DND-41 (cell line): ENCODE data around the gene AP3S1.

ENCODE experiments used
- ATAC-seq: fragments of 200-7000 bp; cut with Tn5 transposase; 3 replicates; pipeline ENCODE4 v1.9.1; 2021; ENCODE audit warnings: low read depth; ENCODE audit not compliant: insufficient read depth
- DNase-seq: peaks from one replicate; pipeline ENCODE4 v3.0.0-alpha.2; 2020
- H2AFZ ChIP-seq: 2 replicates; pipeline ENCODE4 v1.6.0; 2012; ENCODE audit warnings: low read depth, low read length
- H3K27ac ChIP-seq: 2 replicates; pipeline ENCODE4 v1.5.1; 2012; ENCODE audit warnings: low read length, inconsistent platforms
- H3K27me3 ChIP-seq: fragments of 200-600 bp; sonication (generic); 2 replicates; pipeline ENCODE4 v1.6.0; 2012; ENCODE audit warnings: low read length, mild to moderate bottlenecking, inconsistent platforms; ENCODE audit not compliant: insufficient read depth, poor library complexity
- H3K36me3 ChIP-seq: 2 replicates; pipeline ENCODE4 v1.5.1; 2012; ENCODE audit warnings: low read length, inconsistent platforms; ENCODE audit not compliant: insufficient read depth
- H3K4me1 ChIP-seq: 2 replicates; pipeline ENCODE4 v1.5.1; 2012; ENCODE audit warnings: mild to moderate bottlenecking, low read length; ENCODE audit not compliant: insufficient read depth
- H3K4me2 ChIP-seq: 2 replicates; pipeline ENCODE4 v1.6.0; 2012; ENCODE audit warnings: mild to moderate bottlenecking, moderate library complexity, low read length, inconsistent platforms; ENCODE audit not compliant: insufficient read depth
- H3K4me3 ChIP-seq, 2 experiments: fragments of 200-600 bp in 1 of 2; shearing (Covaris generic) in 1 of 2; 2 replicates each; pipeline ENCODE4 v1.5.1; 2012 to 2016; ENCODE audit warnings: inconsistent platforms in 2 of 2, low read length in 2 of 2, mild to moderate bottlenecking in 2 of 2, low read depth in 1 of 2, moderate library complexity in 1 of 2
- H3K79me2 ChIP-seq: 2 replicates; pipeline ENCODE4 v1.6.0; 2012; ENCODE audit warnings: low read length, inconsistent platforms; ENCODE audit not compliant: insufficient read depth
- H3K9ac ChIP-seq: 2 replicates; pipeline ENCODE4 v1.6.0; 2012; ENCODE audit warnings: low read depth, mild to moderate bottlenecking, inconsistent platforms, low read length, moderate library complexity
- H3K9me3 ChIP-seq: 2 replicates; pipeline ENCODE4 v1.5.1; 2012; ENCODE audit warnings: low read length, moderate library complexity, mild to moderate bottlenecking, inconsistent platforms; ENCODE audit not compliant: insufficient read depth, severe bottlenecking
- H4K20me1 ChIP-seq: 2 replicates; pipeline ENCODE4 v1.6.0; 2012; ENCODE audit warnings: low read length; ENCODE audit not compliant: insufficient read depth
- EZH2 ChIP-seq: IDR thresholded peaks from 3 replicates; pipeline ENCODE4 v1.6.1; 2012; ENCODE audit warnings: borderline replicate concordance, low read depth, mild to moderate bottlenecking, moderate library complexity, low read length, inconsistent platforms; ENCODE audit not compliant: severe bottlenecking
- TF ChIP-seq, protein P1 (sequence below): IDR thresholded peaks from 2 replicates; pipeline ENCODE4 v1.5.1; 2012; ENCODE audit warnings: borderline replicate concordance, low read length, moderate library complexity, mild to moderate bottlenecking; ENCODE audit not compliant: poor library complexity, severe bottlenecking; ENCODE audit errors: extremely low read depth

Gene AP3S1

DNA sequence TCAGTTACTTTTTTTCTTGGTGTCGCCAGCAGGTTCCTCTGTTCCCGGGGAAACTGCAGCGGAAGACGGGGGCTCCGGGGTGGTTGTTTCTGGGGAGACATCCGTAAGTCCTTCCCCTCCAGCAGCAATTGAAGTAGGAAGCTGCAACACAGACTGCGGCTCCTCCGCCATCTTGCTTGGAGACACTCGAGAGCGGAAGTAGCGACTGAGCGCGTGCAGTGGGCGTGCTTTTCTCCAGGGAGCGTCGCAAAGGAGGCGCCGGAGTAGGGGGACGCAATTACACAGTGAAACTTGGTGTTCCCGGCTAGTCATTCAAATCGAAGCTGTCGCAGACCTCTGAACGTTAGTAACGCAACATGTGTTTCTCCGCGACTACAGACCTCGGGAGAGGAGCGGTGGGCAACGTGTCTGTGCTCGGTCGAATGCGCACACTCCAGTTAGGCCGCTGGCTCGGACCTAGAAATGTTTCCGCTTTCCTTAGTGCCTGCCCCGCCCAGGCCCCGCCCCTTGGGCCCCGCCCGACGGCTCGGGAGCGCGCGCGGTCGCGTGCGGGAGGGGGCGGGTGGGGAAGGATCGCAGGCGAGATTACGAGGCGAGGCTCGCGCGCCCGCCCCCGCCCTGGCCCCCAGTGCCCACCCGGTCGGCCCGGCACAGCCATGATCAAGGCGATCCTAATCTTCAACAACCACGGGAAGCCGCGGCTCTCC lies at the start of gene AP3S1, which contains the start of gene ATG12:
Gene AP3S1 (plus strand): TSS at position 554 of the 707 bp plus-strand sequence. CDS start 103 bp downstream, at position 657.
Gene ATG12 (minus strand): TSS at position 184 of the 707 bp plus-strand sequence. CDS start 13 bp downstream, at position 171.
- TF ChIP-seq, protein P1, sequence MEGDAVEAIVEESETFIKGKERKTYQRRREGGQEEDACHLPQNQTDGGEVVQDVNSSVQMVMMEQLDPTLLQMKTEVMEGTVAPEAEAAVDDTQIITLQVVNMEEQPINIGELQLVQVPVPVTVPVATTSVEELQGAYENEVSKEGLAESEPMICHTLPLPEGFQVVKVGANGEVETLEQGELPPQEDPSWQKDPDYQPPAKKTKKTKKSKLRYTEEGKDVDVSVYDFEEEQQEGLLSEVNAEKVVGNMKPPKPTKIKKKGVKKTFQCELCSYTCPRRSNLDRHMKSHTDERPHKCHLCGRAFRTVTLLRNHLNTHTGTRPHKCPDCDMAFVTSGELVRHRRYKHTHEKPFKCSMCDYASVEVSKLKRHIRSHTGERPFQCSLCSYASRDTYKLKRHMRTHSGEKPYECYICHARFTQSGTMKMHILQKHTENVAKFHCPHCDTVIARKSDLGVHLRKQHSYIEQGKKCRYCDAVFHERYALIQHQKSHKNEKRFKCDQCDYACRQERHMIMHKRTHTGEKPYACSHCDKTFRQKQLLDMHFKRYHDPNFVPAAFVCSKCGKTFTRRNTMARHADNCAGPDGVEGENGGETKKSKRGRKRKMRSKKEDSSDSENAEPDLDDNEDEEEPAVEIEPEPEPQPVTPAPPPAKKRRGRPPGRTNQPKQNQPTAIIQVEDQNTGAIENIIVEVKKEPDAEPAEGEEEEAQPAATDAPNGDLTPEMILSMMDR: no peak
- TF ChIP-seq EZH2: no peak
- peaks cover 55% of the 10 kb centered on the region for H3K4me1 ChIP-seq
- no peaks in the 10 kb centered on the region for H3K27me3 ChIP-seq
- peak within 1 kb of the TSS; percentile 86 for H3K4me2 ChIP-seq
- peak within 1 kb of the TSS; percentile 99 for H3K27ac ChIP-seq
- H2AFZ ChIP-seq: peak within 1 kb of the TSS; percentile 99
- peaks cover 23% of the 10 kb centered on the region for H4K20me1 ChIP-seq
- no peaks in the 10 kb centered on the region for H3K9me3 ChIP-seq
- peaks cover 89% of the 10 kb centered on the region for H3K79me2 ChIP-seq
- H3K9ac ChIP-seq: peak within 1 kb of the TSS; percentile 81
- peak; percentile 92 for DNase-seq
- peak; percentile 88 for ATAC-seq
- peaks cover 19% of the 10 kb centered on the region for H3K36me3 ChIP-seq
- H3K4me3 ChIP-seq: peak within 1 kb of the TSS; percentile 84 to 91

DNA sequence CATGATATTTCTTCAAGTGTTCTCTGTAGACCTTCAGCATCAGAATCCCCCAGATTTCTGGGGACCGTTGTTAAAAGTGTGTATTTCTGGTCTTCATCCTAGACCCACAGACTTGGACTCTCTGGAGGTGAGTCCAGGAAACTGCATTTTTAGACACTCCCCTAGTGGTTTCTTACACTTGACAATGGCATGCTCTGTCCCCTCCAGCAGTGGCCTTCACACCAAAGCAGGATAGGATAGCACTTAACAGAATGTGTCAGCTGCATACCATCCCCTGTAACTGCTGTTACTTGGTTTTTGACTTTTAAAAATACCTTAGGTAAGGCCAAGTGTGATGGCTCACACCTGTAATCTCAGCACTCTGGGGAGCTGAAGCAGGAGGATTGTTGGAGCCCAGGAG lies 46.0 kb upstream of the AP3S1 start:
- Histone ChIP-seq H4K20me1 (no peaks in the 10 kb centered on the region), H3K9ac (no peak overlapping the region), H3K4me2 (no peak overlapping the region), H3K9me3 (no peaks in the 10 kb centered on the region), H2AFZ (no peak overlapping the region), H3K27me3 (peaks cover 6% of the 10 kb centered on the region), H3K79me2 (no peaks in the 10 kb centered on the region), H3K36me3 (no peaks in the 10 kb centered on the region), H3K27ac (no peak overlapping the region), H3K4me1 (no peaks in the 10 kb centered on the region), H3K4me3 (no peak overlapping the region)
- no peak for DNase-seq
- no peak for TF ChIP-seq EZH2
- TF ChIP-seq, protein P1: no peak
- ATAC-seq: no peak

DNA sequence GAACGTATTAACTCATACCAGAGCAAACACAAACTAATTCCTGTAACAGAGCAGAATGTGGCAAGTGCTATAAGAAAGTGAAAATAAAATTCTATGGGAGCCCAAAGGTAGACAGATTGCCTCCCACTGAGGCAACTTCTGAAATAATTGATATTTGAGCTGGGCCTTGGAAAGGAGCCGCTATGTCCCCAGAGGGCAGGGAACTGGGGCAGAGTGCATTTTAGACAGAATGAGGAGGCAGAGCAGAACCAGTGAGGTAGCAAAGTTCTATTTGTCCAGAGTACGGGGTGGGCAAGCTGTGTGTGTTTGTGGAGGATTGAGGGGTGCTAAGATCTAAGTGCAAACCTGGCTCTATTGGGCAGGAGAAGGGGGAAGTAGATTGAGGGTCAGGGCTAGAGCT lies 45.1 kb upstream of the AP3S1 start:
- Histone ChIP-seq H3K9ac (no peak overlapping the region), H3K4me2 (no peak overlapping the region), H4K20me1 (no peaks in the 10 kb centered on the region), H3K27ac (no peak overlapping the region), H3K36me3 (no peaks in the 10 kb centered on the region), H3K9me3 (no peaks in the 10 kb centered on the region), H3K27me3 (peaks cover 6% of the 10 kb centered on the region), H3K4me1 (no peaks in the 10 kb centered on the region), H3K79me2 (no peaks in the 10 kb centered on the region), H3K4me3 (no peak overlapping the region), H2AFZ (no peak overlapping the region)
- no peak for TF ChIP-seq EZH2
- TF ChIP-seq, protein P1: no peak
- DNase-seq: no peak
- no peak for ATAC-seq
